ENCODE results near the gene CFAP97D1.

The CFAP97D1 gene

DNA sequence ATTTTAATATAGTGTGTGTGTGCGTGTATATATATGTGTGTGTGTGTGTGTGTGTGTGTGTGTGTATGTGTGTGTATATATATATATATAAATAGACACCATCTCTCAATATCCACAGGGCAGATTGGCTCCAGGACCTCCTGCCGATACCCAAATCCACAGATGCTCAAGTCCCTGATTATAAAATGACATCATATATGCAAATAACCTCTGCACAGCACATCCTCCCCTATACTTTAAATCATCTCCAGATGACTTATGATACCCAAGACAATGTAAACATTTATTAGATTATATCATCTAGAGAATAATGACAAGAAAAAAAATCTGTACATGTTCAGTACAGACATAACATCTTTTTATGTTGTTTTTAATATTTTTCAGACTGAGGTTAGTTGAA lies 9.3 kb upstream of the CFAP97D1 start:
- DNase-seq (ENCODE audit: low read depth): no peak
- H3K4me3 ChIP-seq (ENCODE audit: low read depth, low read length): no peak overlapping the region
- TF ChIP-seq CTCF (IDR thresholded peaks at IDR 0.05; ENCODE audit: control insufficient read depth, extremely low read depth, insufficient read depth): no peak

GRCh38 chr17:43771463-43771862 lies 8.8 kb upstream of the CFAP97D1 start:
- DNase-seq (ENCODE audit: low read depth): no peak
- no peak overlapping the region for H3K4me3 ChIP-seq (ENCODE audit: low read depth, low read length)
- TF ChIP-seq CTCF (IDR thresholded peaks at IDR 0.05; ENCODE audit: control insufficient read depth, extremely low read depth, insufficient read depth): no peak

GRCh38 chr17:43772877-43773648 lies 7.2 kb upstream of the CFAP97D1 start:
- no peak for DNase-seq (ENCODE audit: low read depth)
- H3K4me3 ChIP-seq (ENCODE audit: low read depth, low read length): no peak overlapping the region
- TF ChIP-seq CTCF (IDR thresholded peaks at IDR 0.05; ENCODE audit: control insufficient read depth, extremely low read depth, insufficient read depth): no peak

- DNase-seq (ENCODE audit: low read depth): no peak
- TF ChIP-seq CTCF (IDR thresholded peaks at IDR 0.05; ENCODE audit: control insufficient read depth, extremely low read depth, insufficient read depth): no peak
- no peak overlapping the region for H3K4me3 ChIP-seq (ENCODE audit: low read depth, low read length)
Observed at GRCh38 chr17:43774304-43775250, 5.7 kb upstream of the CFAP97D1 start.

DNA sequence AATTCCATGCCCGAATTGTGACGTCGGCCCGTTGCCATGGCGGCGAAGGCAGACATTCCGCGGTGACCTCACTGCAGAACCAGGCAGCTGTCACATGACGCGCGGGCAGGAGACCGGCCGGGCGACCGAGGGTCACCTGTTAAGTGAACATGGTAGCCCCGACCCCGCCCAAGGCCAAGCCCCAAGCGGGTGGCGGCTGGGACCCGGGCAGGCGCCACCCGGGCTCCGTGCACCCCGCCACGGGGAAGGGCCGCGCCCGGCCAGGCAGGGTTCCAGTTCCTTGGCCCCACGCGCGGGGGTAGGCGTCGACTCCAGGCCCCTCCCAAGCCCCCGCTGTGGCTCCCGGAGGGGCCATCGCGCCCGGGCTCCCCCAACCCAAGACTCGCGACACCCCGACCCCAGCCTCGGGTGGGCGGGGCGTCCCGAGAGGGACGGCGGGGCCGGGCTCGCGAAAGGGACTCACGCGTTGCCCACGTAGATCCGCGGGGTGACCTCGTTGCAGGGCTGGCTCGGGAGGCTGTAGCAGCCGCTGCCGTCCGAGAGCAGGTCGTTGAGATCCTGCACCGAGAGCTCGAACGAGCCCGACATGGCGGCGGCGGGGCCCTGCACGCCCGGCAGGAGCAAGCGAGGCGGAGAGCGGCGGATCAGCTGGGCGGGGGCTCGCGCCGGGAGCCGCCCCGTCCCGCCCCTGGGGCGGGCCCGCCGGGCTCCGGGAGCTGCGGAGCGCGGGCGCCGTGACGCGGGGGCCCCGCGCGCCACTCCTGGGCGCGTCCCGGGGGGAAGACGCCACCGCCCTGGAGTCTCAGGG lies 1.7 kb upstream of the CFAP97D1 start, which contains the start of gene DUSP3:
Gene DUSP3, minus strand, starts transcription at position 641 of the 808 bp plus-strand sequence. Its CDS starts 53 bp downstream, at position 588.
- H3K4me3 ChIP-seq (ENCODE audit: low read depth, low read length): peak within 1 kb of the TSS; percentile 86
- no peak for TF ChIP-seq CTCF (IDR thresholded peaks at IDR 0.05; ENCODE audit: control insufficient read depth, extremely low read depth, insufficient read depth)
- DNase-seq (ENCODE audit: low read depth): peak; percentile 77

All from LNCaP clone FGC (cell line).